Colonic mucosa (tissue), 4 donors: ENCODE data around the gene ACAP3. TPM values are rescaled to one million over a fixed set of nuclear protein-coding genes. Genes with fewer than 3 reads are reported as not detected.

Experiments
- DNase-seq: peaks from one replicate; pipeline ENCODE4 v3.0.0-alpha.2; 2020
- H3K27ac ChIP-seq: fragments of 200-600 bp; one replicate; pipeline ENCODE4 v1.8.0; 2021
- H3K27me3 ChIP-seq: fragments of 200-600 bp; one replicate; pipeline ENCODE4 v1.8.0; 2021
- H3K36me3 ChIP-seq: fragments of 200-600 bp; one replicate; pipeline ENCODE4 v1.8.0; 2021
- H3K4me1 ChIP-seq: fragments of 200-600 bp; one replicate; pipeline ENCODE4 v1.8.0; 2021; ENCODE audit warnings: mild to moderate bottlenecking
- H3K4me3 ChIP-seq: fragments of 200-600 bp; one replicate; pipeline ENCODE4 v1.8.0; 2021
- H3K9ac ChIP-seq, 2 donors: one replicate each; pipeline ENCODE4 v1.7.0; 2013; ENCODE audit warnings: control low read depth in 2 of 2, low read depth in 2 of 2, low read length in 2 of 2
- H3K9me3 ChIP-seq: fragments of 200-600 bp; one replicate; pipeline ENCODE4 v1.8.0; 2021
- intact Hi-C: fragments of 100-400 bp; cut with DNase I; formaldehyde crosslinking; loops from one replicate; pipeline ENCODE4 v1.14.1; 2022
- total RNA-seq, 2 donors: library from RNA; stranded (reverse); fragmentation: NEBNext Ultra II Directional in 1 of 2; extraction: Animal tissue kit (Norgen Biotek cat#: 25700) in 1 of 2; gene quantifications; one replicate each; pipeline ENCODE4 v1.2.1, GENCODE V29; 2021
- TF ChIP-seq, protein P1 (sequence below): fragments of 200-600 bp; IDR thresholded peaks from one replicate; pipeline ENCODE4 v1.8.0; 2022; ENCODE audit warnings: antibody characterized with exemption, mild to moderate bottlenecking
- donor health status: healthy.
- donor health status: DM: no; HTN: no; CAD: no.
- donor health status: DM: no; HTN: no; CAD: no.

Gene ACAP3
- total RNA-seq, 2 donors from 2014 or later, result 34.1 to 68.1 TPM

DNA sequence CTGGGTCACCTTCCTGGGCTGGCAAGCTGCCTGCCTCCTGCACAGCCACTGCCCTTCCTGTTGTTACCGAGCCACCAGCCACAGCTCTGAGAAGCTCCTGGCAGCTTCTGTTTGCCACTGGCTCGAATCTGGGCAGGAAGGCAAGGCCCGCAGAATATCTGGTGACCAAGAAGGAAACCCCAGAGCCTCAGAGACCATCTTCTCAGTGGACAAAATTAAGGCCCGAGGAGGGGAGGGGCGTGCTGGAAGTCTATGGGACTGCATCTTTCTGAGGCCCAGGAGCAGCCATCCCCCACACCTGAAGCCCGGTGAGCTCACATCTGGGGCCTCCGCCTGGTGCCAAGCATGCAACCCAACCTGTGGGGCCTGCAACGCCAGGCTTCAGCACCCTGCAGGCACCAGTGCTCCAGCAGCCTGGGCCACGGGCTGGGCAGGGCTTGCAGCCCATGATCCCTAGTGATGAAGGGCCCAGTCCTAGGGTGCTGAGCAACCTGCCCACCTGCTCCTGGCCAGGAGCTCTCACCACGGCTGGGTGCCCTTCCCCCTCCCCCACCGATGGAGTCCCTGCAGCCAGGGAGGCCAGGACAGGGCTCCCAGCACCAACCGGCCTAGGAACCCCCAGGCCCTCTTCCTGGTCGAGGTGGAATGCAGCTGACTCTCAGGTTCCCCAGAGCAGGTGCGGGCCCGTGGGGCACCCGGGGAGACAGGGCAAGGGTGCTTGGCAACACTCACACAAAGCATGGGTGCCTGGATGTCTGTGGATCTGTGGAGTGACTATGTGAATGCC, 17.8 kb upstream of the ACAP3 start:
- Histone ChIP-seq H3K9me3 (no peaks in the 10 kb centered on the region), H3K9ac (peak overlapping the region; percentile 89 to 99), H3K27ac (peak overlapping the region; percentile 88), H3K4me1 (peaks cover 13% of the 10 kb centered on the region), H3K36me3 (no peaks in the 10 kb centered on the region), H3K27me3 (no peaks in the 10 kb centered on the region), H3K4me3 (peak overlapping the region; percentile 99)
- peak; percentile 58 for DNase-seq
- TF ChIP-seq, protein P1, sequence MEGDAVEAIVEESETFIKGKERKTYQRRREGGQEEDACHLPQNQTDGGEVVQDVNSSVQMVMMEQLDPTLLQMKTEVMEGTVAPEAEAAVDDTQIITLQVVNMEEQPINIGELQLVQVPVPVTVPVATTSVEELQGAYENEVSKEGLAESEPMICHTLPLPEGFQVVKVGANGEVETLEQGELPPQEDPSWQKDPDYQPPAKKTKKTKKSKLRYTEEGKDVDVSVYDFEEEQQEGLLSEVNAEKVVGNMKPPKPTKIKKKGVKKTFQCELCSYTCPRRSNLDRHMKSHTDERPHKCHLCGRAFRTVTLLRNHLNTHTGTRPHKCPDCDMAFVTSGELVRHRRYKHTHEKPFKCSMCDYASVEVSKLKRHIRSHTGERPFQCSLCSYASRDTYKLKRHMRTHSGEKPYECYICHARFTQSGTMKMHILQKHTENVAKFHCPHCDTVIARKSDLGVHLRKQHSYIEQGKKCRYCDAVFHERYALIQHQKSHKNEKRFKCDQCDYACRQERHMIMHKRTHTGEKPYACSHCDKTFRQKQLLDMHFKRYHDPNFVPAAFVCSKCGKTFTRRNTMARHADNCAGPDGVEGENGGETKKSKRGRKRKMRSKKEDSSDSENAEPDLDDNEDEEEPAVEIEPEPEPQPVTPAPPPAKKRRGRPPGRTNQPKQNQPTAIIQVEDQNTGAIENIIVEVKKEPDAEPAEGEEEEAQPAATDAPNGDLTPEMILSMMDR, result no peak
- intact Hi-C loops, result no loop called here

DNA sequence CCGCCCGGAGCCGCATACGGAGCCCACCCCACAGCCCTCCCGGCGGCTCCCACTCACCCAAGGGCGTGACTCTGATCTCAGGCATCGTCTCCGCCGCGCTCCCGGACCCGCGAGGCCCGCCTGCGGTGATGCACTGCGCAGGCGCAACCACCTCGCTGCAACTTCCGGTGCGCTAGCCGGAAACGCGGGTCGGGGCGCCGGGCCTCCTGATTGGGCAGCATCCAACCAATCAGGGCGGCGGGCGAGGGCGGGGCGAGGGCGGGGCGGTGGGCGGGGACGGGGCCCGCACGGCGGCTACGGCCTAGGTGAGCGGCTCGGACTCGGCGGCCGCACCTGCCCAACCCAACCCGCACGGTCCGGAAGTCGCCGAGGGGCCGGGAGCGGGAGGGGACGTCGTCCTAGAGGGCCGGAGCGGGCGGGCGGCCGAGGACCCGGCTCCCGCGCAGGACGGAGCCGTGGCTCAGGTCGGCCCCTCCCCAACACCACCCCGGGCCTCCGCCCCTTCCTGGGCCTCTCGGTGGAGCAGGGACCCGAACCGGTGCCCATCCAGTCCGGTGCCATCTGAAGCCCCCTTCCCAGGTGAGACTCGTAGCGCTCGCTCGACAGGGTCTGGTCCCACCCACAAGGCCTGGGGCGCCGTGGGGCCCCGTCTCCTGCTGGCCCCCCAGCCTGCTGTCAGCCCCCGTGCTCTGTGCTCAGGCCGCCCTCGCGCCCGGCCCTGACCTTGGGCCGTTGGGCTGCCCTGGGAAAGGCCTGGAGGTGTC, 17.0 kb upstream of the ACAP3 start, which contains the start of the genes CPTP and INTS11:
TSS of gene CPTP (plus strand) at position 279 of the 764 bp plus-strand sequence. CDS start 2,109 bp downstream, outside the sequence.
TSS of gene INTS11 (minus strand) at position 137 of the 764 bp plus-strand sequence. CDS start at position 85, 52 bp downstream.
- Histone ChIP-seq H3K36me3 (no peaks in the 10 kb centered on the region), H3K9ac (peak within 1 kb of the TSS; percentile 89 to 99), H3K27me3 (no peaks in the 10 kb centered on the region), H3K4me3 (peak within 1 kb of the TSS; percentile 99), H3K27ac (peak within 1 kb of the TSS; percentile 88), H3K9me3 (no peaks in the 10 kb centered on the region), H3K4me1 (peaks cover 13% of the 10 kb centered on the region)
- intact Hi-C loops, result no loop called here
- TF ChIP-seq, protein P1, result no peak
- peak; percentile 97 for DNase-seq

DNA sequence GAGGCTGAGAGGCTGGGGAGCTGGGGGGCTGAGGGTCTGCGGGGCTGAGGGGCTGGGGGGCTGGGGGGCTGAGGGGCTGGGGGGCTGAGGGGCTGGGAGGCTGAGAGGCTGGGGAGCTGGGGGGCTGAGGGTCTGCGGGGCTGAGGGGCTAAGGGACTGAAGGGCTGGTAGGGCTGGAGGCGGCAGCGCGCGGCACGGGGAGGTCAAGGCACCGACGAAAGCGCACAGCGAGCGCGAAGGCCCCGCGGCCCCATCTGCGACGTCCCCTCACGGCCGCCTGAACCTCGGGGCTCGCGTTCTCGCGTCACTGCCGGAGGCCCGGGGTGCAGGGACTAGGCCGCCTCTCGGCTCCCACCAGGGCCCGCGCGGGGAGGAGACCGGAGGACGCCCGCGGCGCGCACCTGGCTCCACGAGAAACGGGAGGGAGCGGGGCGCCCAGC, 16.4 kb upstream of the ACAP3 start:
- Histone ChIP-seq H3K4me3 (peak overlapping the region; percentile 99), H3K36me3 (no peaks in the 10 kb centered on the region)

DNA sequence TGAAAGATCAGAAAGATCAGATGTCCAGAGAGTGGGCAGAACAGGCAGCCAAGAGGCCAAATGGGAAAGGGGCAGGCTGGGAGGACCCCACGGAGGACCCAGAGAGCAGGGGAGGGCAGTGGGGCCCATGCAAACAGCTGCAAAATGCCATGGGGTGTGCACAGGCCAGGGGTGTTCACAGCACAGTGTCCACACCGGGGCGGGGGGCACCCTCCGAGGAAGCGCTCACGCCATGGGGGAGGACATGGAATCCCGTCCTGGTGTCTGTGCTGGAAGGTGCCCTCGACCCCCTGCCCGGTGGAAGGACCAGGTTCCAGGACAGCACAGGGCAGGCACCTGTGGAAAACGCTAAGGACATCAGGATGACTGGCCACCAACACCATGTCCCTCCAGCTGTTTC, 15.2 kb upstream of the ACAP3 start:
- DNase-seq, result no peak
- H3K4me3 ChIP-seq, result no peak overlapping the region
- H3K9ac ChIP-seq, result no peak overlapping the region
- no peaks in the 10 kb centered on the region for H3K36me3 ChIP-seq
- intact Hi-C loops, result no loop called here
- TF ChIP-seq, protein P1, result no peak
- no peak overlapping the region for H3K27ac ChIP-seq
- H3K4me1 ChIP-seq, result peaks cover 13% of the 10 kb centered on the region
- no peaks in the 10 kb centered on the region for H3K9me3 ChIP-seq
- H3K27me3 ChIP-seq, result no peaks in the 10 kb centered on the region

More for the DNA sequence above, 16.4 kb upstream of the ACAP3 start:
- peak overlapping the region; percentile 88 for H3K27ac ChIP-seq
- TF ChIP-seq, protein P1, result no peak
- peaks cover 13% of the 10 kb centered on the region for H3K4me1 ChIP-seq
- peak overlapping the region; percentile 71 to 91 for H3K9ac ChIP-seq
- no peaks in the 10 kb centered on the region for H3K9me3 ChIP-seq
- intact Hi-C loops, result no loop called here
- no peak for DNase-seq
- H3K27me3 ChIP-seq, result no peaks in the 10 kb centered on the region

DNA sequence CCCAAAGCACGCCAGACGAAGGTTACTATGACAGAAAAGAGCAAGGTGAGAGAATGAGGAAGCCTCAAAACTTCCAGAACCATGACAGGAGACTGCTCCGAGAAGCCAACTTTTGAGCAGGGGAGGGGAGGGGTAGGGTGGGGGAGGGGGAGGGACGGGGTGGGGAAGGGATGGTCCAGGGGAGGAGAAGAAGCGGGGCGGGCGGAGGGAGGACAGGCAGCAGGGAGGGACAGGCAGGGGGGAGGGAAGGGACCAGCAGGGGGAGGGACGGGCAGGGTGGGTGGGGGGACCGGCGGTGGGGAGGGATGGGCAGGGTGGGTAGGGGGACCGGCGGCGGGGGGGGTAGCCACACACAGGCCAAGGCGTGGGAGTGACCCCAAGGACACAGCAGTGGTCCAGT, 14.7 kb upstream of the ACAP3 start:
- Histone ChIP-seq H3K36me3 (no peaks in the 10 kb centered on the region), H3K4me1 (peaks cover 13% of the 10 kb centered on the region), H3K27ac (no peak overlapping the region)

More for the DNA sequence above, 14.7 kb upstream of the ACAP3 start:
- intact Hi-C loops, result no loop called here
- no peak for DNase-seq
- Histone ChIP-seq H3K9me3 (no peaks in the 10 kb centered on the region), H3K4me3 (no peak overlapping the region), H3K9ac (no peak overlapping the region), H3K27me3 (no peaks in the 10 kb centered on the region)
- TF ChIP-seq, protein P1, result no peak
